Aorta (tissue), 4 donors: Measurements from ENCODE around the gene KCTD18. TPM values are rescaled to one million over a fixed set of nuclear protein-coding genes. Genes with fewer than 3 reads are reported as not detected.

Experiments used
- polyA plus RNA-seq, 2 donors: library from polyadenylated mRNA; stranded (reverse); fragments of 200-250 nt; gene quantifications; one replicate each; pipeline ENCODE4 v1.2.3, GENCODE V29; 2013
- total RNA-seq, 2 donors: library from RNA; stranded (reverse); fragmentation: NEBNext Ultra II Directional; extraction: Animal tissue kit (Norgen Biotek cat#: 25700); gene quantifications; one replicate each; pipeline ENCODE4 v1.2.1, GENCODE V29; 2021
- donor health status: healthy with polysubstance abuse.
- donor health status: Bipolar disorder and iron deficiency.
- donor health status: DM: no; HTN: no; CAD: no.
- donor health status: DM: yes; HTN: yes; CAD: no.

The KCTD18 gene
- total and polyA plus RNA-seq, 4 donors: 13.9 to 19.9 (median 15.4) TPM

Other genes starting within 250 kb of the KCTD18 start
- 10 to 100 TPM; 59.8 to 67.5 TPM for gene SPATS2L, start 203.4 kb downstream of the KCTD18 start, total RNA-seq
- 10 to 100 TPM; 45.0 to 82.0 TPM for gene SPATS2L, start 203.4 kb downstream of the KCTD18 start, polyA plus RNA-seq
- 1 to 10 TPM; 1.7 to 3.2 TPM for gene SGO2, start 16.1 kb upstream of the KCTD18 start, total RNA-seq
- gene SGO2, start 16.1 kb upstream of the KCTD18 start, polyA plus RNA-seq: 1 to 10 TPM in 1 of 2 donors, under 1 TPM in 1; 1.00 to 1.3 TPM
- 10 to 100 TPM; 64.5 to 65.5 TPM for gene AOX1, start 75.9 kb upstream of the KCTD18 start, total RNA-seq
- gene AOX1, start 75.9 kb upstream of the KCTD18 start, polyA plus RNA-seq: 1 to 10 TPM; 6.9 to 7.6 TPM